Peyer's patch (tissue), 4 donors: ENCODE measurements around the gene SLC66A2. TPM values are rescaled to one million over a fixed set of nuclear protein-coding genes. Genes with fewer than 3 reads are reported as not detected.

Experiments
- DNase-seq, 3 donors: peaks; one replicate each; pipeline ENCODE4 v3.0.0-alpha.2; 2017 to 2019
- H3K27ac ChIP-seq, 4 donors: fragments of 200-600 bp; sonication (generic); one replicate each; pipeline ENCODE4 v1.5.1; 2016 to 2019
- H3K27me3 ChIP-seq, 2 donors: fragments of 200-600 bp; sonication (generic); one replicate each; pipeline ENCODE4 v1.5.1; 2019
- H3K36me3 ChIP-seq, 3 donors: fragments of 200-600 bp; sonication (generic); one replicate each; pipeline ENCODE4 v1.5.1; 2016 to 2019
- H3K4me1 ChIP-seq, 4 donors: fragments of 200-600 bp; sonication (generic); one replicate each; pipeline ENCODE4 v1.5.1; 2016 to 2019
- H3K4me3 ChIP-seq, 4 donors: fragments of 200-600 bp; sonication (generic); 1 replicate in 3 of 4; 2 replicates in 1 of 4; pipeline ENCODE4 v1.5.1; 2016 to 2019; ENCODE audit warnings: mild to moderate bottlenecking in 1 of 4
- H3K9me3 ChIP-seq, 4 donors: fragments of 200-600 bp; sonication (generic); one replicate each; pipeline ENCODE4 v1.5.1; 2016 to 2019; ENCODE audit warnings: mild to moderate bottlenecking in 1 of 4
- POLR2A ChIP-seq, 2 donors: fragments of 450-650 bp; IDR thresholded peaks; one replicate each; pipeline ENCODE4 v1.5.1; 2017; ENCODE audit warnings: antibody characterized with exemption in 2 of 2, mild to moderate bottlenecking in 2 of 2, moderate library complexity in 2 of 2
- total RNA-seq, 4 donors: library from RNA; depleted of rRNA; stranded (reverse); fragments of >200 nt; gene quantifications; one replicate each; pipeline ENCODE4 v1.1.0, GENCODE V29; 2016
- TF ChIP-seq, protein P1 (sequence below), 6 experiments: fragments of 450-650 bp in 4 of 6; fragments of 200-600 bp in 2 of 6; sonication (generic) in 1 of 6; IDR thresholded peaks; one replicate each; pipeline ENCODE4 v1.5.1; 2017 to 2019; ENCODE audit warnings: antibody characterized with exemption in 6 of 6, mild to moderate bottlenecking in 3 of 6, moderate library complexity in 1 of 6

SLC66A2 gene
- total RNA-seq, 4 donors from 2014 or later, result 28.0 to 41.4 (median 34.9) TPM

DNA sequence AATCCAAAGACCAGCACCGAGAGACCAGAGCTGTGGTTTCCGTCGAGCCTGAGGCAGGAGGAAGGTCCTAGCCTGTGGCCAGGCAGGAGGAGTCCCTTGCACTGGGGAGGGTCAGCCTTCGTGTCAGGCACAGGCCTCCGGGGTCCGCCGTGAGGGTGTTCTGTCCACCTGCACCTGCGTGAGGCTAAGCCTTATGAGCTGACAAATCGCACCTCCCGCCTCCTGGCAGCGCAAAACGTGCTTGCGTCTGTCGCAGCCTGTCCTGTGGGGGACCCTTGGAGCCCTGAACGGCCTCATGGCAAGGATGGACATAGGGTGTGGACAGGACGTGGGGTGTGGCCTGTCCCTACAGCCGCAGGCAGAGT is 80.4 kb downstream of the SLC66A2 start:
- Histone ChIP-seq H3K27ac (no peak overlapping the region), H3K4me3 (no peak overlapping the region), H3K36me3 (no peaks in the 10 kb centered on the region), H3K27me3 (no peaks in the 10 kb centered on the region), H3K9me3 (no peaks in the 10 kb centered on the region), H3K4me1 (no peaks in the 10 kb centered on the region)
- TF ChIP-seq, protein P1, sequence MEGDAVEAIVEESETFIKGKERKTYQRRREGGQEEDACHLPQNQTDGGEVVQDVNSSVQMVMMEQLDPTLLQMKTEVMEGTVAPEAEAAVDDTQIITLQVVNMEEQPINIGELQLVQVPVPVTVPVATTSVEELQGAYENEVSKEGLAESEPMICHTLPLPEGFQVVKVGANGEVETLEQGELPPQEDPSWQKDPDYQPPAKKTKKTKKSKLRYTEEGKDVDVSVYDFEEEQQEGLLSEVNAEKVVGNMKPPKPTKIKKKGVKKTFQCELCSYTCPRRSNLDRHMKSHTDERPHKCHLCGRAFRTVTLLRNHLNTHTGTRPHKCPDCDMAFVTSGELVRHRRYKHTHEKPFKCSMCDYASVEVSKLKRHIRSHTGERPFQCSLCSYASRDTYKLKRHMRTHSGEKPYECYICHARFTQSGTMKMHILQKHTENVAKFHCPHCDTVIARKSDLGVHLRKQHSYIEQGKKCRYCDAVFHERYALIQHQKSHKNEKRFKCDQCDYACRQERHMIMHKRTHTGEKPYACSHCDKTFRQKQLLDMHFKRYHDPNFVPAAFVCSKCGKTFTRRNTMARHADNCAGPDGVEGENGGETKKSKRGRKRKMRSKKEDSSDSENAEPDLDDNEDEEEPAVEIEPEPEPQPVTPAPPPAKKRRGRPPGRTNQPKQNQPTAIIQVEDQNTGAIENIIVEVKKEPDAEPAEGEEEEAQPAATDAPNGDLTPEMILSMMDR (IDR thresholded peaks at IDR 0.05), result no peak
- TF ChIP-seq POLR2A (IDR thresholded peaks at IDR 0.05), result no peak
- peak in 2 of 3 donors; percentile 6 to 31 for DNase-seq

DNA sequence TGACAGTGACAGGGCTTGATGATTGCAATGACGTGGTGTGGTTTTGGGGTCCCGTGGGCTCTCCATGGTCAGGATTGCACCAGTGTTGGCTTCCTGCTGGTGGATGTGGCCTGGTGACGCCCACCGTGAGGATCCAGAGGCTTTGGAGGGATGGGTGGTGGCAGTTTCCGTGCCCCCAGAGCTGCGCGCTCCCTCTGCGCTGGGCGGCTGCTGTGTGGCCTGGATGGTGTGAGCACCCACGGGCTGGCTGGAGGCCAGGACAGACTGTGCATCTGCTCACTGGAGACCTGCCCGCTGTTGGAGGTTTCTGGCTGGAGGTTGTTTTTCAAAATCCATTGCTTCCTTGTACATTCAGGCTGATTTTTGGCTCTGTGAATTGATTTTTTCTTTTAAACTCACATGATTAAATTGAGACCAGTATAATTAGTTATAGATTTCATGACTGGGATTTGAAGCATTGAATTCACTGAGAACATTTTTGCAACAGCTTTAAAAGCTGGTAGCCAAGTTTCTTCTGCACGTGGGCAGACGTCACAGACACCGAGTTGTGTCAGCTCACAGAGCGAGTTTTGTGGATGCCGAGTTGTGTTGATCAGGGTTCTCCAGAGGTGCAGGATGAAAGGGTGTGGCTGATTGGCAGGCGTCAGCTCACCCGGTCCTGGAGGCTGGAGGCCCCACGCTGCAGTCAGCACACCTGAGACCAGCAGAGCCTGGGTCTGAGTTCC is 81.0 kb downstream of the SLC66A2 start:
- peak in 2 of 3 donors; percentile 1 to 42 for DNase-seq
- H3K36me3 ChIP-seq, result no peaks in the 10 kb centered on the region
- no peaks in the 10 kb centered on the region for H3K27me3 ChIP-seq
- H3K27ac ChIP-seq, result no peak overlapping the region
- H3K4me1 ChIP-seq, result no peaks in the 10 kb centered on the region
- no peaks in the 10 kb centered on the region for H3K9me3 ChIP-seq
- TF ChIP-seq, protein P1 (IDR thresholded peaks at IDR 0.05), result no peak
- TF ChIP-seq POLR2A (IDR thresholded peaks at IDR 0.05), result no peak
- H3K4me3 ChIP-seq, result no peak overlapping the region

DNA sequence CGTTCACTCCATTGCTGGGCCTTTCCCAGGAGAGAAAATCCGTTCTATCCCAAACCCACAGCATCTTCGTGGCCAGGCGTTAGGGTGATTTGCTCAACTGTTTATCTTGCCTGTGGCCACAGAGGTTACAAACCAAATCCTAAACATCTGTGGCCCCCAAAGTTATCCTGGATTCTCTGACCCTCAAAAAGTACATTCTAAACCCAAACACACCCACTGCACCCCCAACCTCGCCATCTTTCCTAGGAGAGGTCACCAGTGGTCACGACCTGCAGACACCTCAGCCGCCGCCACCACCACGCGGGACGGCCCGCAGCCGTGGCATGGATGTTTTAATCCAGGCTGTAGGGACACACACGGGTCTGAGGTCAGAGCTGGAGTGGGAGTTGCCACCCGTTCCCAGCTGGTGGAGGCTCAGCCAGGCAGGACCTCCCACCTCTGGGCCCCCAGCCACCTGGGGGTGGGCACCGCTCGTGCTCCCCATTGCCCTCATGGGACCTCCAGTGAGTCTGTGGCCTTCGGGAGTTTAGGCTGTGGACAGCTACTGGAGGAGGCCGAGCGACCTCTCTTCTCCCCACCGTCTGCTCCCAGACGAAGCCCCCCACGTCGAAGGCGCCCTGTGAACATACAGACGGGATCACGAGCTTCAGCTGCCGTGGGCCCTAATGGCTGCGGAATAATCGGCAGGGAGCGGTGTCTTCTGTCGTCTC is 81.7 kb downstream of the SLC66A2 start:
- H3K36me3 ChIP-seq, result no peaks in the 10 kb centered on the region
- no peaks in the 10 kb centered on the region for H3K4me1 ChIP-seq
- no peaks in the 10 kb centered on the region for H3K27me3 ChIP-seq
- TF ChIP-seq POLR2A (IDR thresholded peaks at IDR 0.05), result no peak
- TF ChIP-seq, protein P1 (IDR thresholded peaks at IDR 0.05), result no peak
- no peaks in the 10 kb centered on the region for H3K9me3 ChIP-seq
- peak in 1 of 3 donors; percentile 38 for DNase-seq
- H3K4me3 ChIP-seq, result no peak overlapping the region
- H3K27ac ChIP-seq, result no peak overlapping the region

DNA sequence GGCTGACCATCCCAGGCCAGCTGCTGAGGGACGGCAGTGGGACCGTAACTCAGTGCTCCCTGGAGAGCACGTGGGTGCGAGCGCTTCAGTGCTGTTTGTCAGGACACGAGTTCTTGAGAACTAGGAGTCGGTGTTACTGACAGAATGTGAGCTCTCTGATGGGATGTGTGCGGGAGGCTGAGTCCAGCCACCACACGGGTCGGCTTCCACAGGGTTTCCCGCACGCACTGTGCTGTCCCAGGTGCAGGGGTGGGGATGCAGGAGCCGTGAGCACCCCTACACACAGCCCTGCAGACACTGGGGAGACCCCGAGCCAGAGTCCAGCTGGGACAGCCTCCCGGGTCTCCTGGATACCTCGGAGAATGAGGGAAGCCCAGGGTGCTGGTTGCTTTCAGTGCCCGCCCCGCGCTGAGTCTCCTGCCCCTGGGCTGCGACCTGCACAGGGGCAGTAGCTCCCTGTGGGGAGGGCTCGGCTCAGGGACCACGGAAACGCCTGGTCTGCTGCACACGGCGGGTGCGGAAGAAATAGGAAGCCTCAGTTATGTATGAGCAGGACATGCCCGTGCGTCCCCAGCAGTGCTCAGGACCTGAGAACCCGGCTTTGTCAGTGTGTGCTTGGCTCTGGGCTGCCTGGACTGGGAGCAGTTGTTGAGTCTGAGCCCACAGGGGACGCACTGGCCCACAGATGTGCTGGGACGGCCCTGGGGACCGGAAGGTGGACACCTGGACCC is 82.5 kb downstream of the SLC66A2 start:
- H3K4me1 ChIP-seq, result no peaks in the 10 kb centered on the region
- H3K27ac ChIP-seq, result no peak overlapping the region
- no peaks in the 10 kb centered on the region for H3K36me3 ChIP-seq
- TF ChIP-seq POLR2A (IDR thresholded peaks at IDR 0.05), result no peak
- TF ChIP-seq, protein P1 (IDR thresholded peaks at IDR 0.05), result no peak
- no peaks in the 10 kb centered on the region for H3K27me3 ChIP-seq
- peak in 1 of 3 donors; percentile 33 for DNase-seq
- no peak overlapping the region for H3K4me3 ChIP-seq
- H3K9me3 ChIP-seq, result no peaks in the 10 kb centered on the region

DNA sequence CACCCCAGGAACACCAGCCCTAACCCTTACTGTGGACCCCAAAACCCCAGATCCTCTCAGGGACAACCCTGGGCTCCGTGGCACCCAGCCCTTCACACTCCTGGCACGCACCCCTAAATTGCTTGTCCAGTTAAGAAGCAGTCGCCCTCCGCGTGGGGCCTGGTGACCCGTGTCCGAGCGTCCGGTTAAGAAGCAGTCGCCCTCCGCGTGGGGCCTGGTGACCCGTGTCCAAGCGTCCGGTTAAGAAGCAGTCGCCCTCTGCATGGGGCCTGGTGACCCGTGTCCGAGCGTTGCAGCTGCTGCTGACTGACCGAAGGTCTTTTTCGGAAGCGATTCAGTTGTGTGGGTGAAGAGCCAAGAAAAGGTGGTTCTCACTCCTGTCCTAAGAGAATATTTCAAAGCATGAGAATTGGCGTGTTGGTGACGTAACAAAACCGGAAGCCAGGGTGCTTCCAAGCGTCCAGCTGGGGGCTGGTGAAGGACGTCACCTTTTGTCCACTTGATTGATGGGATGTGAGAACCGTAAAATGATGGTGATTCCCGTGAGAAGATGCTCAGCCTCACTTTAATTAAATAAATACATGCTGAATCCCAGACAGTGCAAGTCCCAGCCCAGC is 83.2 kb downstream of the SLC66A2 start:
- Histone ChIP-seq H3K4me1 (no peaks in the 10 kb centered on the region), H3K27me3 (no peaks in the 10 kb centered on the region), H3K9me3 (no peaks in the 10 kb centered on the region), H3K36me3 (no peaks in the 10 kb centered on the region), H3K27ac (no peak overlapping the region), H3K4me3 (no peak overlapping the region)
- DNase-seq, result peak in 2 of 3 donors; percentile 35 to 43
- TF ChIP-seq, protein P1 (IDR thresholded peaks at IDR 0.05), result no peak
- TF ChIP-seq POLR2A (IDR thresholded peaks at IDR 0.05), result no peak
